Measurements from ENCODE around the gene RNF224. TPM values are rescaled to one million over a fixed set of nuclear protein-coding genes. Genes with fewer than 3 reads are reported as not detected.
A peak's percentile ranks its signal among the peaks of the same experiment; 100 is the strongest.

Gene RNF224
- total and polyA plus RNA-seq, 2 of the 13 experiments (the other 11 are each of a cell fraction or from before 2014, with no cell fraction given): 0.09 TPM; not detected in 1

GRCh38 chr9:137230705-137231371 is 3.5 kb downstream of the RNF224 start, which contains the start of gene SLC34A3 (continued):
- no peak for TF ChIP-seq PRDM4 (CRISPR knock-in tag; IDR thresholded peaks at IDR 0.05; ENCODE audit: borderline replicate concordance)
- TF ChIP-seq NBN (conservative IDR thresholded peaks at IDR 0.05): no peak
- no peak for TF ChIP-seq JDP2 (CRISPR knock-in tag; IDR thresholded peaks at IDR 0.05; ENCODE audit: borderline replicate concordance)
- TF ChIP-seq ZNF317 (CRISPR knock-in tag; IDR thresholded peaks at IDR 0.05): no peak
- no peak for TF ChIP-seq ZNF775 (CRISPR knock-in tag; IDR thresholded peaks at IDR 0.05; ENCODE audit: borderline replicate concordance)
- TF ChIP-seq NR2F2 (IDR thresholded peaks at IDR 0.05; ENCODE audit: borderline replicate concordance, low read depth): no peak
- TF ChIP-seq ZFP41 (CRISPR knock-in tag; IDR thresholded peaks at IDR 0.05; ENCODE audit: borderline replicate concordance): no peak
- no peak for TF ChIP-seq ZNF530 (CRISPR knock-in tag; IDR thresholded peaks at IDR 0.05; ENCODE audit: low read depth)
- no peak for TF ChIP-seq ZNF24 (IDR thresholded peaks at IDR 0.05)
- TF ChIP-seq NFE2 (CRISPR knock-in tag; IDR thresholded peaks at IDR 0.05): no peak
- TF ChIP-seq TARDBP (CRISPR knock-in tag; IDR thresholded peaks at IDR 0.05): no peak
- no peak for TF ChIP-seq ZSCAN5A (CRISPR knock-in tag; IDR thresholded peaks at IDR 0.05; ENCODE audit: borderline replicate concordance)
- no peak for TF ChIP-seq SP4 (CRISPR knock-in tag; IDR thresholded peaks at IDR 0.05)
- TF ChIP-seq ZNF441 (CRISPR knock-in tag; IDR thresholded peaks at IDR 0.05; ENCODE audit: borderline replicate concordance): no peak
- TF ChIP-seq ZBTB42 (CRISPR knock-in tag; IDR thresholded peaks at IDR 0.05): no peak
- no peak for TF ChIP-seq KMT2A (CRISPR knock-in tag; IDR thresholded peaks at IDR 0.05)
- no peak for TF ChIP-seq HES4 (CRISPR knock-in tag; IDR thresholded peaks at IDR 0.05; ENCODE audit: borderline replicate concordance)
- TF ChIP-seq CEBPG (CRISPR knock-in tag; IDR thresholded peaks at IDR 0.05): no peak
- no peak for TF ChIP-seq CENPX (CRISPR knock-in tag; IDR thresholded peaks at IDR 0.05)
- no peak for TF ChIP-seq FOXP4 (CRISPR knock-in tag; IDR thresholded peaks at IDR 0.05)
- TF ChIP-seq ZNF614 (CRISPR knock-in tag; IDR thresholded peaks at IDR 0.05; ENCODE audit: borderline replicate concordance): 0 out of 2 replicates have a peak, but pooled peaks have one; percentile 1
